Stimulated activated CD8-positive, alpha-beta memory T cell treated with anti-CD3 and anti-CD28 coated beads, Interleukin-12 subunit alpha, Interleukin-12 subunit beta, amount 100 ng/mL, for 24 hours (primary cell): Measurements from ENCODE around the gene PIK3R5.
"Not testable (repeated sequence)": the region's sequence is repeated elsewhere in the genome, so short reads cannot be mapped to it uniquely, and the experiment has no call there.

ENCODE experiments used
- DNase-seq: peaks from one replicate; pipeline ENCODE4 v3.0.0-alpha.2; 2020; ENCODE audit errors: extremely low read depth

The PIK3R5 gene

GRCh38 chr17:8985054-8985701, 19.7 kb upstream of the PIK3R5 start:
- DNase-seq, result no peak

DNA sequence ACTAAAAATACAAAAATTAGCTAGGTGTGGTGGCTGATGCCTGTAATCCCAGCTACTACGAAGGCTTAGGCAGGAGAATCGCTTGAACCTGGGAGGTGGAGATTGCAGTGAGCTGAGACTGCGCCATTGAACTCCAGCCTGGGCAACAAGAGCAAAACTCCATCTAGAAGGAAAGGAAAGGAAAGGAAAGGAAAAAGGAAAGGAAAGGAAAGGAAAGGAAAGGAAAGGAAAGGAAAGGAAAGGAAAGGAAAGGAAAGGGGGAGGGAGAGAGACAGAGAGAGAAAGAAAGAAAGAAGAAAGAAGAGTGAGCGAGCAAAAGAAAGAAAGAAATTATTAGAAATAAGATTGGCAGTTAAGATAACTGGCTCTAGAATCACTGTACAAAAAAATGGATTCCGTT, 18.7 kb upstream of the PIK3R5 start:
- not testable (repeated sequence) for DNase-seq

DNA sequence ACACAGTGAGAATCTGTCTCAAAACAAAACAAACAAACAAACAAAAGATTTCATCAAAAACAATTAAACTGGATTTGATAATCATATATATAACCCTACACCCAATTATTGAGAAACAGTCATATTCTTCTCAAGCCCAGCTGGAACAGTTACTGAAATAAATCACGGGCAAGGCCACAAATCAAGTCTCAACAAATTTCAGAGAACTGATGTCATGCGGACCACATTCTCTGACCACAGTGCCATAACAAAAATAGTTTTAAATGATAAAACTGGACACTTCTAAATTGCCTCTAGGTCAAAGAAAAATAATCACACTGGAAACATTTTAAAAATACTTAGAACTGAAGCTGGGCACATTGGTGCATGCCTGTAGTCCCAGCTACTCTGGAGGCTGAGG, 15.9 kb upstream of the PIK3R5 start:
- no peak for DNase-seq

- no peak for DNase-seq
Observed at GRCh38 chr17:8979715-8980114, 14.2 kb upstream of the PIK3R5 start.

DNA sequence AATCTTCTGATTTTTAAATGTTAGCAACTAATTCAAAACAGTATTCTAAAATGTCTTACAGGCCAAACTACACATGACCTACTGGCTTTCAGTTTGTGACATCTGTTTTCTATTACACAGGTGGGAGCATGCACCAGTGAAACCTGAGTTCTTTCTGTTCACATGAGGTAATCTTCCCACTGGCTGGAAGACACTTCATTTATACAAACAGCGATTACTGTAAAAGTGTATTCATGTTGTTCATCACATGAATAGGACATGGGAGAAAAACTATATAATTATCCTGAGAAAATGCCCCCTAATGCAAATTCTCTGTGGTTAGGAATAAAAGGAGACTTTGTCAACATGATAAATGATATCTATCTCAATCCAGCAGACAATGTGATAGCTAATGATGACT, 11.1 kb upstream of the PIK3R5 start:
- DNase-seq, result no peak

DNA sequence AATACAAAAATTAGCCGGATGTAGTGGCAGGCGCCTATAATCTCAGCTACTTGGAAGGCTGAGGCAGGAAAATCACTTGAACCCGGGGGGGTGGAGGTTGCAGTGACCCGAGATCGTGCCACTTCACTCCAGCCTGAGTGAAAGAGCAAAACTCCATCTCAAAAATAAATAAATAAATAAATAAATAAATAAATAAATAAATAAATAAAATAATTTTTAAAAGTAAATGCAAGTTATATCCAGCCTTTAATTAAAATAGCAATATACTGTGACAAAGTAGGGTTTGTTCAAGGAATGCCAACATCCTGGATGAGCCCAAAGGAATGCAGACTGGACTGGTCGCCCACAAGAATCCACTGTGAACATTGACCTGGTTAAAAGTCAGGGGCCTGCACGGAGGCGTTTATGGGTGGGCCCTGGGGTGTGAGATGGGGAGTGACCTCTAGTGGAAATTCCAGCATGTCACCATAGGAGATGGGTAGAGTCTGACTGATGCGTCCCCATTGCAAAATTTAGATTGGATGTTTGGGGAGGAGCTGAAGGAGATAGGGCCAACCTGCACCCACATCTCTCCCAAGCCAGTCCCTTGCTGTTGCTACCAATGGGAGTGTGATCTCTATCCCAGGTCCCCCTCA, 9.7 kb upstream of the PIK3R5 start:
- no peak for DNase-seq

DNA sequence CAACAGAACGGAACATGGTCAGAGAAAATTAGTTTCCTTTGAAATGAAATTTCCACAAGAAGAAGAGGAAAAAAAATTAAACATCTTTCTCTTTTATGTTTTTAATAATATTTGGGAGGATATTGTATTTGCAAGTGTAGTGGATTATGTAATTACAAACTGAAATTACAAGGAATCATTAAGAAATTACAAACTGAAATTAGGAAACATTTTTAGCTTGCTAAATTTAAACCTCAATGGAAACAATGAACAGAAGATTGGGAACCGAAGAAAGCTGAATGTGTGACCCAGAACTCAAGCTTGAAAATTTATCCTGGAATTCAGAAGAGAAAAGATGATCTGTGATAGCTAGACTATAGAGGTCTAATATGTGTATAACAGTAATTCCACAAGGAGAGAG, 4.4 kb upstream of the PIK3R5 start:
- DNase-seq, result no peak

GRCh38 chr17:8968503-8968902, 3.0 kb upstream of the PIK3R5 start:
- DNase-seq, result no peak

GRCh38 chr17:8967861-8968260, 2.4 kb upstream of the PIK3R5 start:
- no peak for DNase-seq

- DNase-seq, result no peak
Observed at GRCh38 chr17:8966926-8967325, 1.4 kb upstream of the PIK3R5 start.

DNA sequence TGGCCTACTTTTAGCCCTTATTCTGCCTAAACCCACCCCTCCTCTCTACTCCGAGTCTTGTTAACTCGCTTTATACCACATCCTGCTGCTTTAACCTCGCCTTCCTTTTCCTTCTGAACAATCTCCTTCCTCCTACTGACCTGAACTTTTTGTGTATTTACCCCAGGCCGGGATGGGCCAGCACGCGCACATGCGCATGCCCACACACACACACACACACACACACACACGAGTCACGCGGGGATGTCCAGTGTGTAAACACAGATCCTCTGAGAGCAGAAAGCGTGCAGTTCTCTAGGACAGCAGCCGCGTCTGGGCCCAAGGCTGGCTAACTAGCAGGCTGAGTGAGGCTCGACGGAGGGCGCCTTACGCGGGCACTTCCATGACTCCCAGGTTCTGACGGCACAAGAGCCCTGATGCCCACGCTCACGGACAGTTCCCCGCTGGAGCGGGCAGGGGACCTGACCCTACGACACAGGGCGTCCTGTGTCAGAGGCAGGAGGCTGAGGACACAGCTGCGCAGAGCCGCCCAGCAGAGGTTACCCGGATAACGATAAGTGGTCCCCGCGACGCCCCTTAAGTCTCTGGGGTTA, 610 bp downstream of the PIK3R5 start:
- DNase-seq, result no peak

- DNase-seq, result no peak
Observed at GRCh38 chr17:8963647-8964258, 1.8 kb downstream of the PIK3R5 start.

DNA sequence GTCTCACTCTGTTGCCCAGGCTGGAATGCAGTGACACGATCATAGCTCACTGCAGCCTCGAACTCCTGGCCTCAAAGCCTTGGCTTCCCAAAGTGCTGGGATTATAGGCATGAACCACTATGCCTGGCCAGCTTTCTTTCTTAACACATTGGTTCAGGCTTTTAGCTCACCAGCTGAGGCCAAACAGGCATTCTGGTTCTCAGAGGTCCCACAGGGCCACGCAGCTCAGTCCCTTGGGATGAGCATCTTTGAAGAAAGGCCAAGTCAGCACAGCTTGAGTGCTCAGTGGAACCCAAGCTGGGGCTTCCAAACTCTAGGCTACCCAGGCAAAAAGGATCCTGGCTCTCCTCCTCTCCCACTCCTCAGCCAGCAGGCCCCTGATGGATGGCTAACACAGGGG, 2.5 kb downstream of the PIK3R5 start:
- DNase-seq, result no peak

DNA sequence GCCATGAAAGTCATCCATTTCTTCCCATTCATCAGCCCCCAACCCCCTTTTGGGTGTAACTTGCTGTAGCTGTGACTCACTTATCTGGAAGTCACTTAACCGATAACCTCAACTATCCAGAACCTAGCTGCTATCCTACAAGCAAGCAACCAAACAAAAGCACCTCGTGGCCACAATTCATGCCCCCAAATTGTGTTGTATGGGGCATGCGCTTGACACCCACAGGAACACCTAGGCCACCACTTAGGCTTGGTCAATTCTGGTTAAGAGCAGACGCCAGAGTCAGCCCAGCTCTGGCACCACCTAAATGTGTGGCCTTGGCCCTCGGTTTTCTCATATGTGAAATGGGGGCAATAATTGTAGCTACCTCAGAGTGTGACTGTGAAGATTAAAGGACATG, 3.7 kb downstream of the PIK3R5 start:
- DNase-seq, result no peak

GRCh38 chr17:8960325-8961140, 5.0 kb downstream of the PIK3R5 start:
- no peak for DNase-seq

DNA sequence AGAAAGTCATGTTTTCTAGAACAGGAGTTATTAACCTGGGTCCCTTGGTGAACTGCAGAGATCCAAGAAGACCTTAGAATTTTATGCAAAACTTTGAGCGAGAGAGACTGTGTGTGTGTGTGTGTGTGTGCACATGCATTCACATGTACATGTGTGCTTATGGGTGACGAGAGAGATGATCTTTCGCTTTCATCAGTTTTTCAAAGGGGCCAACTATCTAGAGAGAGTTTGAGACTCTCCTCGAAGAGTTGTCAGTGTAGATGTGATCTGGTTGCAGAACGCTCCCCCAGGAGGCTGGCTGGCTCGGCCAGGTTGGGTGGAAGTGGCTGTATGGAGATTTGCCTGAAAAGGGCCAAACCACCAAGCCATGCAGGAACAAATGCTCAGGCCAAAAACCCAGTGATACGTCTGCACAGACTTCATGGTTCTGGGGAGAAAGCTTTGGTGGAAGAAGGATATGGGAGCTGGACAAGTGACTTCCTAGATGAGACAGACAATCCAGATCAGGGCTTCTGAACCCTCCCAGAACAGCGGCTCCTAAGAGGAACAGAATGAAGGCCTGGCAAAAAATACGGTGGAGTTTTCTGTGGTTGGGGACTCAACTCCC, 6.1 kb downstream of the PIK3R5 start:
- no peak for DNase-seq

- DNase-seq, result no peak
Observed at GRCh38 chr17:8957721-8958120, 7.8 kb downstream of the PIK3R5 start.

DNA sequence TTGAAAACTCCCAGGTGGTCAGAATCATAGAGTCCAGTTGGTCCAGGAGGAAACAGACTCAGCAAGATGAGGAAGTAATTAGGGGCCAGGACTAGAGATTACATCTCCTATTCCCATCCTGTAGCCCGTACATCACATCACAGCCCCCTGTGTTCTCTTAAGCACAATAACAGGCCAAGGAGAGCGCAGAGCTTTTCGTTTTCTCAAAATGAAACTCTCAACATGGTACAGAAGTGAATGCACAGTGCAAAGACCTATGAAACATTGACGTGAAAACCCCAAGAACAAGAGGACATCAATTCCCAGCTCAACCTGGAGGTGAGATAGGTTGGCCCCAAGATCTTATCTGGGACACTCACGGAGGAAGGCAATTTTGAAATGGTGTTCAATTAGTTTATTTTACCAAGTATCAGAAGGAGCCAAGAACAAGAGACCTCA, 9.0 kb downstream of the PIK3R5 start:
- no peak for DNase-seq

DNA sequence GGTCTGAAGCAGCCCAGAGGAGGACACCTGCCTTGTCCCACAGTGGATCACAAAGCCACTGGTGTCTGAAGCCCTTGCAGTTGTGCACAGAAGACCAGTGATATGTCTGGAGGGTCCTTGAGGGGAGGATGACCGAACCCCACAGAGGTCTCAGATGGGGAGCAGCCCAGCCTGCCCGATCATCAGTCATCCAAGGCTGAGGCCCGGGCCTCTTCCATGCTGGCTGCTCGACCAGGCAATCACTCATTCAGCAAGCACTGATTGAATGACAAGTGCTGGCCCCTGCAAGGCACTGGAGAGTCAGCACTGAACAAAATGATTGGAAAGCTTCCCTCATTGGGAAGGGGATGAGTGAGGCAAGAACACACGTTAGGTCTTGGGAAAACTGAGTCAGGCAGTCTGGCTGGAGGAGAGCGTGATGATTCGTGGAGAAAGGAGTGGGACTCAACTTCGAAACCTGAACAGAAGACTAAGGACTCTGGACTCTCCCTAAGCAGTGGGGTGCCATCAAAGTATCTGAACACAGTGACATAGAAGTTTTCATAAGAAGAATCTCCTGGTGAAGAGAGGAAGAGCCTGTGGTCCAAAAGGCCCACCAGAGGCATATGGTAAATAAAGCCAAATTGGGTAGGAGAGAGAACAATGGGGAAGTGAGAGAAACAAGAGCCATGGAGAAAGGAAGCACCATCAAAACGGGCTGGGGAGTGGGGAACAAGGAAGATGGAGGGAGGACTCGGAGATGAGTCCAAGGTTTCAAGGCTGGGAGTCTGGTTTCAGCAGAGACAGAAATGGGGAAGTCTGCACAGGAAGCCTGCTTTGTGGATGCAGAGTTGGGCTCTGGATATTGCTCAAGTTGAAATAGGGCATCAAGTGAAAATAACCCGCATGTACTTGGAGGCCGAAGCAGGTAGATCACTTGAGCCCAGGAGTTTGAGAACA, 10.2 kb downstream of the PIK3R5 start:
- no peak for DNase-seq

- no peak for DNase-seq
Observed at GRCh38 chr17:8954339-8954738, 11.2 kb downstream of the PIK3R5 start.
